Endothelial cell (in vitro differentiated cells): ENCODE measurements around the gene LCLAT1. TPM values are rescaled to one million over a fixed set of nuclear protein-coding genes. Genes with fewer than 3 reads are reported as not detected.

Experiments used
- DNase-seq: peaks from one replicate; pipeline ENCODE4 v3.0.0; 2021; ENCODE audit warnings: low spot score
- H3K27ac Mint-ChIP-seq: one replicate; pipeline ENCODE4 v1.8.0; 2021; ENCODE audit warnings: mixed read lengths, inconsistent platforms; ENCODE audit not compliant: unreplicated experiment
- H3K27me3 Mint-ChIP-seq: one replicate; pipeline ENCODE4 v1.8.0; 2021; ENCODE audit warnings: mild to moderate bottlenecking, moderate library complexity, mixed read lengths, inconsistent platforms; ENCODE audit not compliant: unreplicated experiment
- H3K36me3 Mint-ChIP-seq: one replicate; pipeline ENCODE4 v1.8.0; 2021; ENCODE audit warnings: mild to moderate bottlenecking, low read depth, mixed read lengths, inconsistent platforms; ENCODE audit not compliant: unreplicated experiment
- H3K4me1 Mint-ChIP-seq: one replicate; pipeline ENCODE4 v1.8.0; 2021; ENCODE audit warnings: mild to moderate bottlenecking, mixed read lengths, inconsistent platforms; ENCODE audit not compliant: unreplicated experiment
- H3K4me3 Mint-ChIP-seq: one replicate; pipeline ENCODE4 v1.8.0; 2021; ENCODE audit warnings: mild to moderate bottlenecking, mixed read lengths, inconsistent platforms; ENCODE audit not compliant: unreplicated experiment
- H3K9me3 Mint-ChIP-seq: one replicate; pipeline ENCODE4 v1.8.0; 2021; ENCODE audit warnings: mixed read lengths, inconsistent platforms; ENCODE audit not compliant: unreplicated experiment
- CTCF ChIP-seq: fragments of 200-600 bp; sonication (generic); IDR thresholded peaks from one replicate; pipeline ENCODE4 v1.5.0; 2021; ENCODE audit warnings: antibody characterized with exemption; ENCODE audit not compliant: unreplicated experiment
- long read RNA-seq: library from polyadenylated mRNA; unstranded; transcript quantifications from one replicate; pipeline ENCODE4 v2.0.0, GENCODE V29; 2020; ENCODE audit not compliant: unreplicated experiment
- total RNA-seq: library from RNA; stranded (reverse); fragmentation: NEBNext Ultra II Directional; extraction: Animal tissue kit (Norgen Biotek cat#: 25700); gene quantifications from one replicate; pipeline ENCODE4 v1.2.1, GENCODE V29; 2021; ENCODE audit not compliant: unreplicated experiment

The LCLAT1 gene
- 20.9 TPM for total RNA-seq
- long read RNA-seq, partial matches to known transcripts = 0 of 2 reads
- long read RNA-seq, other reads (novel, unspliced or antisense) = 2 of 2 reads

- no peaks in the 10 kb centered on the region for H3K36me3 Mint-ChIP-seq
- peaks cover 13% of the 10 kb centered on the region for H3K4me1 Mint-ChIP-seq
- H3K27ac Mint-ChIP-seq = peak within 1 kb of the TSS; percentile 94
- no peak for TF ChIP-seq CTCF
- DNase-seq = peak; percentile 73
- peak within 1 kb of the TSS; percentile 93 for H3K4me3 Mint-ChIP-seq
- H3K27me3 Mint-ChIP-seq = no peaks in the 10 kb centered on the region
- H3K9me3 Mint-ChIP-seq = no peaks in the 10 kb centered on the region
Measured at GRCh38 chr2:30447149-30448045, at the start of gene LCLAT1. Gene LCLAT1 (plus strand): TSS chr2:30447246. CDS start chr2:30525591, 78,345 bp downstream.

- Mint-ChIP-seq H3K36me3 (no peaks in the 10 kb centered on the region), H3K27me3 (no peaks in the 10 kb centered on the region), H3K4me1 (no peaks in the 10 kb centered on the region), H3K27ac (no peak overlapping the region), H3K4me3 (no peak overlapping the region), H3K9me3 (no peaks in the 10 kb centered on the region)
- TF ChIP-seq CTCF = no peak
- DNase-seq = no peak
Measured at GRCh38 chr2:30398084-30398873, 48.8 kb upstream of the LCLAT1 start.

GRCh38 chr2:30400151-30400954 lies 46.7 kb upstream of the LCLAT1 start:
- no peak overlapping the region for H3K4me3 Mint-ChIP-seq
- H3K27ac Mint-ChIP-seq = no peak overlapping the region
- no peak for DNase-seq
- TF ChIP-seq CTCF = no peak
- H3K9me3 Mint-ChIP-seq = no peaks in the 10 kb centered on the region
- no peaks in the 10 kb centered on the region for H3K36me3 Mint-ChIP-seq
- H3K4me1 Mint-ChIP-seq = no peaks in the 10 kb centered on the region
- no peaks in the 10 kb centered on the region for H3K27me3 Mint-ChIP-seq

GRCh38 chr2:30402441-30403182 lies 44.4 kb upstream of the LCLAT1 start:
- no peak for TF ChIP-seq CTCF
- Mint-ChIP-seq H3K36me3 (no peaks in the 10 kb centered on the region), H3K9me3 (no peaks in the 10 kb centered on the region), H3K4me3 (no peak overlapping the region), H3K27me3 (no peaks in the 10 kb centered on the region), H3K27ac (no peak overlapping the region), H3K4me1 (peaks cover 5% of the 10 kb centered on the region)
- no peak for DNase-seq
